ENCODE data around the gene CCDC15. TPM values are rescaled to one million over a fixed set of nuclear protein-coding genes. Genes with fewer than 3 reads are reported as not detected.

Gene CCDC15
- total RNA-seq, 1 experiment from 2014 or later, result 2.8 TPM

DNA sequence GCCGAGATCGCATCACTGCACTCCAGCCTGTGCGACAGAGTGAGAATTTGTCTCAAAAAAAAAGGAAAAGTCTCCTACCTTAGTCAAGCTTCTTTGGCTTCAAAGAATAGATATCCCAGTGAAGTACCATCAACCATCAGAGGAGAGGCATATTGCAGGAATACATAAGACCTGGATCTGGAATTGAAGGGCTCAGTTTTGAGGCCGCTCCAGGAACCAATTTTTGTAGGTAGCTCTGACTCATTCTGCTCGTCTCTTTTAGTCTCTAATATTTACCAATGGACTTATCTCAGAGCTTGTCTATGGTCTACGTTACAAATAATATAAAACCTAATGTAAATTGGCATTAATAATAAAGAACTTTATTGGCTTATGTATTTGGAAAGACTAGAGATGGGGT, 8.2 kb upstream of the CCDC15 start:
- Histone ChIP-seq H3K4me1 (ENCODE audit: insufficient read depth, low read length) (no peaks in the 10 kb centered on the region), H3K79me2 (ENCODE audit: insufficient read depth, low read length) (no peaks in the 10 kb centered on the region), H3K4me2 (ENCODE audit: insufficient read depth, insufficient read length, low read length) (no peak overlapping the region), H3K56ac (ENCODE audit: insufficient read length, low read depth, low read length) (no peak overlapping the region), H3K9me3 (ENCODE audit: control insufficient read depth, low read depth, low read length) (no peaks in the 10 kb centered on the region), H2BK12ac (ENCODE audit: insufficient read length, low read depth, low read length) (no peak overlapping the region), H3K27ac (ENCODE audit: insufficient read length, low read depth, low read length) (no peak overlapping the region), H4K20me1 (ENCODE audit: control insufficient read depth, insufficient read depth, insufficient read length) (no peaks in the 10 kb centered on the region), H4K5ac (ENCODE audit: insufficient read length, low read depth, low read length) (no peak overlapping the region), H3T11ph (ENCODE audit: low read length) (no peak overlapping the region), H2BK15ac (ENCODE audit: low read depth, low read length) (no peak overlapping the region), H3K27me3 (ENCODE audit: insufficient read depth, low read length) (no peaks in the 10 kb centered on the region), H2AFZ (ENCODE audit: low read length) (no peak overlapping the region), H3K18ac (ENCODE audit: insufficient read length, low read depth, low read length) (no peak overlapping the region), H3K23ac (ENCODE audit: insufficient read length, low read depth, low read length) (no peak overlapping the region), H3K4ac (ENCODE audit: low read depth, low read length) (no peak overlapping the region), H2AK5ac (ENCODE audit: insufficient read length, low read length) (no peak overlapping the region), H3K79me1 (ENCODE audit: insufficient read depth, low read depth, low read length, poor library complexity, severe bottlenecking) (no peaks in the 10 kb centered on the region), H4K8ac (replicated peaks; ENCODE audit: insufficient read length, low read depth, low read length) (no peak overlapping the region), H3K14ac (ENCODE audit: insufficient read depth, low read length) (no peak overlapping the region), H3K23me2 (ENCODE audit: insufficient read length, low read depth, low read length, poor library complexity, severe bottlenecking) (no peaks in the 10 kb centered on the region), H2BK120ac (ENCODE audit: low read depth, low read length, poor library complexity, severe bottlenecking) (no peak overlapping the region), H4K91ac (ENCODE audit: insufficient read length, low read depth, low read length) (no peak overlapping the region), H2BK5ac (ENCODE audit: insufficient read length, low read length) (no peak overlapping the region), H2BK20ac (ENCODE audit: low read depth, low read length, poor library complexity, severe bottlenecking) (no peak overlapping the region), H3K9ac (ENCODE audit: extremely low read depth, insufficient read length, low read length) (no peak overlapping the region)
- 0 out of 4 replicates have a peak, but pooled peaks cover 0 to 2% of the 10 kb centered on the region in 2 experiments for H3K4me1 Mint-ChIP-seq
- TF ChIP-seq, protein P1, sequence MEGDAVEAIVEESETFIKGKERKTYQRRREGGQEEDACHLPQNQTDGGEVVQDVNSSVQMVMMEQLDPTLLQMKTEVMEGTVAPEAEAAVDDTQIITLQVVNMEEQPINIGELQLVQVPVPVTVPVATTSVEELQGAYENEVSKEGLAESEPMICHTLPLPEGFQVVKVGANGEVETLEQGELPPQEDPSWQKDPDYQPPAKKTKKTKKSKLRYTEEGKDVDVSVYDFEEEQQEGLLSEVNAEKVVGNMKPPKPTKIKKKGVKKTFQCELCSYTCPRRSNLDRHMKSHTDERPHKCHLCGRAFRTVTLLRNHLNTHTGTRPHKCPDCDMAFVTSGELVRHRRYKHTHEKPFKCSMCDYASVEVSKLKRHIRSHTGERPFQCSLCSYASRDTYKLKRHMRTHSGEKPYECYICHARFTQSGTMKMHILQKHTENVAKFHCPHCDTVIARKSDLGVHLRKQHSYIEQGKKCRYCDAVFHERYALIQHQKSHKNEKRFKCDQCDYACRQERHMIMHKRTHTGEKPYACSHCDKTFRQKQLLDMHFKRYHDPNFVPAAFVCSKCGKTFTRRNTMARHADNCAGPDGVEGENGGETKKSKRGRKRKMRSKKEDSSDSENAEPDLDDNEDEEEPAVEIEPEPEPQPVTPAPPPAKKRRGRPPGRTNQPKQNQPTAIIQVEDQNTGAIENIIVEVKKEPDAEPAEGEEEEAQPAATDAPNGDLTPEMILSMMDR (conservative IDR thresholded peaks at IDR 0.05), result no peak
- no CpG with 5 or more reads among the region's 6 CpGs for WGBS (ENCODE audit: extremely low coverage, insufficient read length, low lambda C conversion rate)
- peaks cover 0 to 7% of the 10 kb centered on the region in 2 experiments; a peak in 2 of 5 replicates for H3K9me3 Mint-ChIP-seq
- H3K4me3 Mint-ChIP-seq, result no peak overlapping the region
- H3K36me3 Mint-ChIP-seq (ENCODE audit: insufficient read depth in 1 of 3, low read depth in 3 of 3), result no peaks in the 10 kb centered on the region
- H3K27ac Mint-ChIP-seq, result no peak overlapping the region
- peaks cover 35% of the 10 kb centered on the region for H3K27me3 Mint-ChIP-seq (ENCODE audit: low read depth)
- DNase-seq, result no peak
